Tibial nerve (tissue), 4 donors: Measurements from ENCODE around the gene C13orf46.

Source experiments
- CTCF ChIP-seq, 5 experiments: fragments of 200-600 bp in 3 of 5; fragments of 450-650 bp in 2 of 5; sonication (generic) in 3 of 5; IDR thresholded peaks; one replicate each; pipeline ENCODE4 v1.5.1; 2016 to 2019; ENCODE audit warnings: antibody characterized with exemption in 5 of 5, mild to moderate bottlenecking in 3 of 5, moderate library complexity in 2 of 5
- EP300 ChIP-seq, 2 donors: sonication (generic); formaldehyde crosslinking; IDR thresholded peaks; one replicate each; pipeline ENCODE4 v1.6.1; 2017; ENCODE audit warnings: antibody characterized with exemption in 2 of 2, mild to moderate bottlenecking in 1 of 2
- POLR2A ChIP-seq, 2 donors: fragments of 450-650 bp; IDR thresholded peaks; one replicate each; pipeline ENCODE4 v1.6.1; 2017; ENCODE audit warnings: antibody characterized with exemption in 2 of 2, mild to moderate bottlenecking in 2 of 2, moderate library complexity in 2 of 2

GRCh38 chr13:114007566-114007965 is 33.7 kb upstream of the C13orf46 start:
- TF ChIP-seq CTCF (IDR thresholded peaks at IDR 0.05) (no peak), POLR2A (IDR thresholded peaks at IDR 0.05) (no peak), EP300 (IDR thresholded peaks at IDR 0.05) (no peak)
